ENCODE measurements around the gene C9orf152.
"Not testable (repeated sequence)": the region's sequence is repeated elsewhere in the genome, so short reads cannot be mapped to it uniquely, and the experiment has no call there.

The C9orf152 gene

GRCh38 chr9:110214586-110215355 is 6.8 kb upstream of the C9orf152 start:
- DNase-seq (ENCODE audit: low read depth, low spot score) = no peak

DNA sequence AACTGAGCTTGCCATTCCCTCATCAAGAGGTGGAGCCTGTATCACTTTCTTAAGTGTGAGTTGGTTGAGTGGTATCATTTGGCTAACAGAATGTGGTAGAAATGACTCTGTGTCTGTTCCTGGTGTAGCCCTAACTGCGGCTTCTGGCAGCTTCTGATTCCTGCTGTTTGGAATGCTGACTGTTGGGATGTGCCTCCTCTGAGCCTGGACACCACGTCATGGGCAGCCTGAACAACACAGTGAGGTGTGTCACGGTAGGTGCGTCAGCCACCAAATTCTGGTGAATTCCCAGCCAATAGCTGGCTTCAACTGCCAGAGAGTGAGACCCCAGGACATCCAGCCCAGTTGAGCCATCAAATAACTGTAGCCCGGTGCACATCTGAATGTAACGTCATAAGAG is 6.1 kb upstream of the C9orf152 start:
- DNase-seq (ENCODE audit: low read depth, low spot score) = no peak

GRCh38 chr9:110213413-110214044 is 5.6 kb upstream of the C9orf152 start:
- no peak for DNase-seq (ENCODE audit: low read depth, low spot score)

- no peak for DNase-seq (ENCODE audit: low read depth, low spot score)
Observed at GRCh38 chr9:110207071-110207641, 803 bp downstream of the C9orf152 start.

GRCh38 chr9:110206389-110206788 is 1.6 kb downstream of the C9orf152 start:
- no peak for DNase-seq (ENCODE audit: low read depth, low spot score)

- not testable (repeated sequence) for DNase-seq (ENCODE audit: low read depth, low spot score)
Observed at GRCh38 chr9:110205612-110206011, 2.3 kb downstream of the C9orf152 start.

DNA sequence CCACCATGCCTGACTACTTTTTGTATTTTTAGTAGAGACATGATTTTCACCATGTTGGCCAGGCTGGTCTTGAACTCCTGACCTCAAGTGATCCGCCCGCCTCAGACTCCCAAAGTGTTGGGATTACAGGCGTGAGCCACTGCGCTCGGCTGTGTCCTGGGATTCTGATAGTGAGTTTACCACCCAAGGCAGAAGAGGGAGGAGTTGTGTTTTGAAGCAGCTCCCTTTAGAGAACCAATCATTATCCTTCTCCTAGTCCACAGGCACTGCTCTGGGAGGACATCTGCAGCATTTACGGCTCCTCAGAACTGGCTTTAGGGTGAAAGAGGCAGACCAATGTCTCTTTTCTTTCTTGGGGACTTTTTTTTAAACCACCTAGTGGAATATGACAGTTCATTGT is 5.7 kb downstream of the C9orf152 start:
- no peak for DNase-seq (ENCODE audit: low read depth, low spot score)

- no peak for DNase-seq (ENCODE audit: low read depth, low spot score)
Observed at GRCh38 chr9:110199643-110200042, 8.3 kb downstream of the C9orf152 start.

- no peak for DNase-seq (ENCODE audit: low read depth, low spot score)
Observed at GRCh38 chr9:110198357-110198756, 9.6 kb downstream of the C9orf152 start.

DNA sequence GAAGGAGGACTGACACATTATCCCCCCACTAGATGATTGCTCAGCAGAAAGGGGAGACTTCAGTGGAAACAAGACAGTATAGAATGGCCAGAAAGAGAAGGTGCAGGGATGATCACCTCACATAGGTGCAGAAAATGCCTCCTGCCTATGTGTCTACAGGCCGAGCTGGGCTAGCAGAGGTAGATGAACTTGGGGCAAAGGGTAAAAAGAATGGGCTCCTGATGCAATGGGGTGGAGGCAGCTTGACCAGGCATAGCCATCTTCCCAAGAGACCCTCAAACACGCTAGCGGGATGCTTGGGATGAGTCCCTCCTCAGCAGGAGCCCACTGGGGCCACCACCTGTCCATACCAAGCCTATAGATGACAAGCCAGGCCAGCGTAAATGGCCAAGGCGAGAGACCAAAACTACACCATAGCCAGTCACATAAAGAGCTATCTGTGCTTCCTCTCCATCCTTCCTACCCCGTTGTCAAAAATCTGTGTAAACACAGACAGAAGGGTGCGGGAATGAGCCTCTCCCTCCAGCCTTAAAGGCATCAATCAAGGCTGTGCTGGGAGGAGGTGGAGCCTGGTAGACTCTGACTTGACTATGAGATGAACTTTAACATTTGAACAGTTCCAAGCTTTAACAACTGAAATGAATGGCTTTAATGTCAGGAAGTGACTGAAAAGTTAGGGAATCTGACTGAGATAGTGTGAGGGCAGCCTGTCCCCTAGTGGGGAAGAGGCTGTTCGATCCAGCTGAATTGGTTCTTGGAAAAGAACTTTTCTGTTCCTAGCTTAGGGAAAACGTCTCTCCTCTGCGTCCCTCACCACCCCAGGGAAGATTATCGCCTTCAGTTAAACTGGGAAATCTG is 10.4 kb downstream of the C9orf152 start:
- no peak for DNase-seq (ENCODE audit: low read depth, low spot score)

DNA sequence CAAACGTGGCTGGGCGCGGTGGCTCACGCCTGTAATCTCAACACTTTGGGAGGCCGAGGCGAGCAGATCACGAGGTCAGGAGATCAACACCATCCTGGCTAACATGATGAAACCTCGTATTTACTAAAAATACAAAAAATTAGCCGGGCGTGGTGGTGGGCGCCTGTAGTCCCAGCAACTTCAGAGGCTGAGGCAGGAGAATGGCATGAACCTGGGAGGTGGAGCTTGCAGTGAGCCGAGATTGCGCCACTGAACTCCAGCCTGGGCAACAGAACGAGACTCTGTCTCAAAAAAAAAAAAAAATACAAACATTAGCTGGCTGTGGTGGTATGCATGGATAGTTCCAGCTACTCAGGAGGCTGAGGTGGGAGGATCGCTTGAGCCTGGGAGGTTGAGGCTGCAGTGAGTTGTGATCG is 11.9 kb downstream of the C9orf152 start:
- DNase-seq (ENCODE audit: low read depth, low spot score) = not testable (repeated sequence)

GRCh38 chr9:110192531-110193261 is 15.3 kb downstream of the C9orf152 start:
- no peak for DNase-seq (ENCODE audit: low read depth, low spot score)

DNA sequence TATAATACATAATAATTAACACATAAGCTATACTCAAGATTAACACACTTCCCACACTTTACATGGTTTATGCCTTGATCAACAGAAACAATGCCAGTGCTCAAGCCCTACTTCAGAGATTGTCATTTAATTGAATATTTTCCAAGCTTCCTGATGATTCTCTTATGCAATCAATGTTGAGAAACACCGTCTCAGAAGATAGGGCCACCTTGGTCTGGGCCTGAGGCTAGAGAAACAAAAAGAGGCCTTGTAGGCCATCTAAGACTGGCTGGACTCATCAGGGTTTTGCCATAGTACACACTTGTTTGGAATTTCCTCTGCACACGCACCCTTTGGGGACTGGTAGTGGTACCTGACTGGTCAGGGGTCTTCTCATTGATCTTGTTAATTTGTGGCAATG is 16.3 kb downstream of the C9orf152 start:
- no peak for DNase-seq (ENCODE audit: low read depth, low spot score)

GRCh38 chr9:110189559-110190320 is 18.2 kb downstream of the C9orf152 start:
- no peak for DNase-seq (ENCODE audit: low read depth, low spot score)

DNA sequence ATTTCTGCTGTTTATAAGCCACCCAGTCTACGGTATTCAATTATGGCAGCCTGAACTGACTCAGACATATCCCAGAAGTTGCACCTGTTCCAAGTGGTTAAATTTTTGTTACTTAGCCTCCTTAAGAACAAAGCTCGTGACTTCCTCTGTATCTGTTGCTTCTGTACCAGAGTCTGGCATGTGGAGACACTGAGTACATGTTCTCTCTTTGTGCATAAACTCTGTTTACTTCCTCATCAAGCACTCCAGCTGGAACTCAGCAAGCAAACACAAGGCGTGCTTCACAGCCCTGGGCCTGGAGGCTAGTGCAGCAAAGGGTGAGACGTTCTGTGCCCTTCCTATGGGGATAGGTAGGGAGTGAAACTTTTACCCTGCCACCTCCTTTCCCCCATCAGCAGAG is 19.0 kb downstream of the C9orf152 start:
- no peak for DNase-seq (ENCODE audit: low read depth, low spot score)

DNA sequence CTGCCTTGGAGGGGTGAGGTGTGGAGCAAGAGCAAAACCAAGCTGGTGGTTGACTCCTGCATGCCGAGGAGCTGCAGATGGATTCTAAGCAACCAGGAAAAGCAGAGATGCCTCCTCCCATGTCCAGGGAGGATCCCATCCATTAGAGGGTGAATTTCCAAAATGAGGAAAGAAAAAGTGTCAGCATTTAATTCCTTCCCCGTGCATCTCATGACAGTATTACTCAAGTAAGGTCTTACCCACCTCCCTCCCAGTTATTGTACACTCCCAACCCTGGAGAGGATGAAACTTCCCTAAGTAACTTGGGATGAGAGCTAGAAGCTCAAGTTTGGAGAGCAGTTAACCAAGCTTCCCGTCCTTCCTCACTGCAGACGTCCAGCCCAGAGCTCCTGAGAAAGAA is 19.9 kb downstream of the C9orf152 start:
- no peak for DNase-seq (ENCODE audit: low read depth, low spot score)

DNA sequence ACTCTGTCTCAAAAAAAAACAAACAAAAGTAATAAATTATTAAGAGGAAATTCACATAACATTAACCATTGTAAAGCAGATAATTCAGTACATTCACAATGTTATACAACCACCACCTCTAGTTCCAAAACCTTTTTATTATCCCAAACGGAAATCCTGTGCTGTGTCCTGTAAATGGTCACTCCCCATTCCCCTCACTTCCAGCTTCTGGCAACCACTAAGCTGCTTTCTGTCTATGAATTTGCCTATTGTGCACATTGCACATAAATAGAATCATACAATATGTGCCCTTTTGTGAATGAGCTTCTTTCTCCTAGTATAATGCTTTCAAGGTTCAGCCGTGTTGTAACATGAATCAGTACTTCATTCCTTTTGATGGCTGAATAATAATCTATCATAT is 20.8 kb downstream of the C9orf152 start:
- DNase-seq (ENCODE audit: low read depth, low spot score) = no peak

DNA sequence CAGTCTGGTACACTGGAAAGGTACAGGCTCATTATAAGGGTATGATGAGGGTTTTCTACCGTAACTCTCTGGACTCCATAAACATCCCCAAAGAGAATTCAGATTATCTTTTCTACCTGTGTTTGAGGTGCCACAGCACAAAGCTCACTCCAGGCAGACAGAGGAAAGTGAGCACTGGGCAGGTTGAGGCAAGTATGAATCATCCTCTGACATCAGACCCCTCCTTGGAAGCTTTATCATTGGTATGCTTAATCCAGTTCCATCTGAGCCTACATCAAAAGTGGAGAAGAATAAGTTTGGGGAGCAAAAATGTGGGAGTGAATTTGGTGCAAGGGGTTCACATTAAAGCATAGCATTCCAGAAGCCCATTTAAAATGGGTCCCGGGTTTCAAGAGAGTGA is 21.7 kb downstream of the C9orf152 start:
- no peak for DNase-seq (ENCODE audit: low read depth, low spot score)

DNA sequence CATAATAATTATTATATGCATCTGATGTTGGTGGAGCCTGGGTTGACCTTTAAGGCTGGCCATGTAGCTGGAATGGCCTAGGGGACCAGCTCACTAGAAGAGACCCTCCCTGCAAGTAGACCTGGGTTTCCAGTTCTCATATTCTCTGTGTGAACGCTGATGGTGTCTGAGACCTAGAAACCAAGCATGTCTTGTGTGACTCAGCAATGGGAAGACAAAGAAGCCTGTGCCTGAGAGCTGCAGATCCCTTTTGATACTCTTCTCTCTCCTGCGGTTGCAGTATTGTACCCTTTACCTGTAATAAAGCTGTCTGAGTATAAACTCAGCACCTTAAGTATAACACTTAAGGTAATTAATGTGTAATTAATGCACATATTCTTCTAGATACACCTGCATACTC is 22.2 kb downstream of the C9orf152 start:
- DNase-seq (ENCODE audit: low read depth, low spot score) = no peak
